Measurements from ENCODE around the gene CGB8.

The CGB8 gene

GRCh38 chr19:49010453-49010852 lies 38.5 kb downstream of the CGB8 start:
- no peak for DNase-seq (ENCODE audit: low read depth in 1 of 2, low spot score in 1 of 2)

DNA sequence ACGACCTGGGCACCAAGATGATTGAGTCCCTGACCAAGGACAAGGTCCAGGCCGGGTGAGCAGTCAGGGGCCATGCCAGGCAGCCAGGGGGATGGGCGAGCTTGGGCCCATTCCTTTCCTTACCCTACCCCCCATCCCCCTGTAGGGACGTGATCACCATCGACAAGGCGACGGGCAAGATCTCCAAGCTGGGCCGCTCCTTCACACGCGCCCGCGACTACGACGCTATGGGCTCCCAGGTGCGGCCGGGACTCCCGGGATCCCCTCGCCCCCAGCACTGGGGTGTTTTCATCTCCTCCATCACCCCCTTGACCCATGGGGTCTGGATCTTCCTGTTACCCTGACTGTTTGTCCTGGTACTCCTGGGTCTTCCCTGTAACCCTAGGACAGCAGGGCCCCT lies 39.1 kb downstream of the CGB8 start:
- DNase-seq (ENCODE audit: low read depth in 1 of 2, low spot score in 1 of 2): no peak

- DNase-seq (ENCODE audit: low read depth in 1 of 2, low spot score in 1 of 2): no peak
Observed at GRCh38 chr19:49006905-49007304, 42.0 kb downstream of the CGB8 start.

DNA sequence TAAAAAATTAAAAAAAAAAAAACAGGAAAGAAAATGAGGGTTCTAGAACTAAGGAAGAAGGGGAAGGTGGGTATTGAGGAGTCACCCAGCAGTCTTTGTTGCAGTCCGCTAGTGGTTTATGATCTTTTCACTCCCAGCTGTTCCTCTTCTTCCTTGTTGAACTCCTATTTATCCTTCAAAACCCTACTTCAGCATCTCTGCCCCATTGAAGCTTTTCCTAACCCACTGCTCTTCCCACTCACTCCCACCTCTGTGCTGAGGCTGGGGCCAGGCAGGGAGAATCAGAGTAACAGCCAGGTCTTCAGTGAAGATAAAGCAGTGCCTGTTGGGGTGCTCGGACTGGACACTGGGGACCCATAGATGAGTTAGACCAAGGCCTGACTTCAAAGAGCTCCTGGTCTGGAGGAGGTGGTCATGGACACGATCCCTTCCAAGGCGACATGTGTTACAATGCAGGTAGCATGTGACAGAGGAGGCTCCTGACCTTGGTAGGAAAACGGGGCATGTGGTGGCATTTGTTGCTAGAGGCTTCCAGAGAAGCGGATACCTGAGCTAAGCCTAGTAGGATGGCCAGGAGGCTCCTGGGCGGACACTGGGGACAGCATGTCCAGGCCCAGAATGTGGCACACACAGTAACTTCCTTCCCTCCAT lies 43.8 kb downstream of the CGB8 start:
- no peak for DNase-seq (ENCODE audit: low read depth in 1 of 2, low spot score in 1 of 2)

- no peak for DNase-seq (ENCODE audit: low read depth in 1 of 2, low spot score in 1 of 2)
Observed at GRCh38 chr19:49004133-49004532, 44.8 kb downstream of the CGB8 start.

DNA sequence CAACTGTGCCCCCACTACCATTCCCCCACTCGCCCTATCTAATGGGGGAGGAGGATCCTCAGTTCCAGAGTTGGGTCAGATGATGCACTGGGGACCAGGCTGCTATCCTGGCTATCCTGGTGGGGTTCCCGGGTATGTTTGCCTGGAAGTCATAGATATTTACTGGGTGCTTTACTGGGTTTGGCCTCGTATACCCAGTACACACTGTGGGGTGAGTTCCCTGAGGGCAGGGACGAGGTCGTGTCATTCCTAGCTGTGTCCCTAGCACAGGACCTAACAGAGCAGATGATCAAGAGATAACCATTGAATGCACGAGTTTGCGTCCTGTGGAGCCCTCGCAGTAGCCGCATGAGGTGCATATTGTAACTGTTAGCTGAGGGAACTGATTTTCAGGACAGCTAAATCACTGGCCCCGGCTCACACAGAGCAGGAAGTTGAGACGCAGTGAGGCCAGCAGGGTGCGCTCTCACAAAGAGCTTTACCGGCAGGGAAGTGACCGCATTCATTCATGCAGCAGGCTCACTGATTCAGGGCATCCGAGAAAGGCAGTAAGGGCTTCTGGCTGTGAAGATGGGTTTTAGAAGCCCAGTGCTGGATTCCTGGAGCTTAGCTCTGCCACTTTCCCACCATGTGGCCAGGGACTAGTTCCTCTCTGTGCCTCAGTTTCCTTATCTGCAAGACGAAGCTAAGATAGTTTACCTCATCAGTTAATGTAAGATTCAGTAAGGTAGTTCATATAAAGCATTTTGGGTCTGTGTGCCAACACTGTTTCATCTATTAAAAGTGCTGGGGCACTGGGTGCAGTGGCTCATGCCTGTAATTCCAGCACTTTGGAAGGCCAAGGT lies 49.2 kb downstream of the CGB8 start:
- DNase-seq (ENCODE audit: low read depth in 1 of 2, low spot score in 1 of 2): peak; percentile 26 to 49

DNA sequence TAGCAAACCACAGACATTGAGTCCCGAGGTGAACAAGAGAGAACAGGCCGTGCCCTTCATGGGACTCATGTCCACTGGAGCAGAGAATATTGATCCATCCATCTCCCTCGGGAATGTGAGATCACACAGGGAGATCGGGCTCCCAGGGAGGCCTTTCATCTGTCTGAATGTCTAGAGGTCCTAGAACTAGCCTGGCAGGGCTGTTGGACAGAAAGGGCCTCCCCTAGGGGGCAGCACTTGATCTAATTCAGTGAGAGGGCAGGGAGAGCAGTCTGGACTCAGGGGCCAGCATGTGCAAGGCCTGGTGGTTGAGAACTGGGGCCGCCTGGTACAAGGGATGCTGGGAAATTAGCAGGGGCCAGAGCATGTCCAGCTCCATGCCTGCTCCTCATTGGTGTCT lies 50.9 kb downstream of the CGB8 start:
- peak in 1 of 2 donors; percentile 23 for DNase-seq (ENCODE audit: low read depth in 1 of 2, low spot score in 1 of 2)
